ENCODE results near the gene NFS1.

- TF ChIP-seq CTCF (IDR thresholded peaks at IDR 0.05), result no peak
- no peak for TF ChIP-seq POLR2A (IDR thresholded peaks at IDR 0.05)
These were observed 29.9 kb downstream of the NFS1 start for GRCh38 chr20:35669221-35669620.

Data from prostate gland (tissue), 2 donors.